ENCODE results near the gene DXO.
"Not testable (repeated sequence)": the region's sequence is repeated elsewhere in the genome, so short reads cannot be mapped to it uniquely, and the experiment has no call there.

Gene DXO

GRCh38 chr6:31980998-31981397, 9.1 kb upstream of the DXO start:
- not testable (repeated sequence) for H3K4me3 ChIP-seq, H3K27ac ChIP-seq

- not testable (repeated sequence) for H3K27ac ChIP-seq, H3K4me3 ChIP-seq
Measured at GRCh38 chr6:31980195-31980876, 8.4 kb upstream of the DXO start.

GRCh38 chr6:31979238-31979898, 7.4 kb upstream of the DXO start:
- no peak overlapping the region for H3K27ac ChIP-seq

GRCh38 chr6:31978831-31979230, 6.9 kb upstream of the DXO start:
- peak overlapping the region in 1 of 21 experiments; percentile 13 for H3K27ac ChIP-seq

More at GRCh38 chr6:31979238-31979898, 7.4 kb upstream of the DXO start:
- no peak overlapping the region for H3K4me3 ChIP-seq

GRCh38 chr6:31977816-31978431, 6.0 kb upstream of the DXO start:
- Histone ChIP-seq H3K27ac (peak overlapping the region in 1 of 21 experiments; percentile 13), H3K4me3 (no peak overlapping the region)

More at GRCh38 chr6:31978831-31979230, 6.9 kb upstream of the DXO start:
- no peak overlapping the region for H3K4me3 ChIP-seq

GRCh38 chr6:31976065-31976464, 4.1 kb upstream of the DXO start:
- not testable (repeated sequence) for H3K4me3 ChIP-seq, H3K27ac ChIP-seq

- H3K27ac ChIP-seq, result peak overlapping the region; percentile 51 to 98 (median 93)
- H3K4me3 ChIP-seq, result peak overlapping the region; percentile 43 to 82 (median 75)
Measured at GRCh38 chr6:31972709-31973350, 892 bp upstream of the DXO start.

- Histone ChIP-seq H3K27ac (peak overlapping the region in 20 of 21 experiments; percentile 83 to 98 (median 94)), H3K4me3 (peak overlapping the region; percentile 43 to 82 (median 75))
Measured at GRCh38 chr6:31971279-31971992, 502 bp downstream of the DXO start.

- H3K4me3 ChIP-seq, result peak overlapping the region in 6 of 7 experiments; percentile 60 to 82 (median 76)
- peak overlapping the region in 18 of 21 experiments; percentile 89 to 98 (median 94) for H3K27ac ChIP-seq
Measured at GRCh38 chr6:31970604-31971271, 1.2 kb downstream of the DXO start.

GRCh38 chr6:31969712-31970603, 2.0 kb downstream of the DXO start:
- H3K27ac ChIP-seq, result peak overlapping the region in 6 of 21 experiments; percentile 22 to 97 (median 94)
- H3K4me3 ChIP-seq, result no peak overlapping the region

GRCh38 chr6:31968791-31969711, 2.9 kb downstream of the DXO start:
- H3K27ac ChIP-seq, result no peak overlapping the region
- H3K4me3 ChIP-seq, result no peak overlapping the region

GRCh38 chr6:31968326-31968725, 3.6 kb downstream of the DXO start:
- H3K27ac ChIP-seq, result no peak overlapping the region
- H3K4me3 ChIP-seq, result no peak overlapping the region

GRCh38 chr6:31967926-31968320, 4.0 kb downstream of the DXO start:
- Histone ChIP-seq H3K4me3 (no peak overlapping the region), H3K27ac (no peak overlapping the region)

GRCh38 chr6:31966997-31967925, 4.7 kb downstream of the DXO start:
- Histone ChIP-seq H3K4me3 (no peak overlapping the region), H3K27ac (no peak overlapping the region)

- H3K4me3 ChIP-seq, result no peak overlapping the region
Measured at GRCh38 chr6:31966506-31966905, 5.4 kb downstream of the DXO start.

GRCh38 chr6:31965700-31966099, 6.2 kb downstream of the DXO start:
- no peak overlapping the region for H3K4me3 ChIP-seq

More at GRCh38 chr6:31966506-31966905, 5.4 kb downstream of the DXO start:
- H3K27ac ChIP-seq, result no peak overlapping the region

More at GRCh38 chr6:31965700-31966099, 6.2 kb downstream of the DXO start:
- H3K27ac ChIP-seq, result no peak overlapping the region

Data from skin epidermis (tissue), 12 donors.